Right renal cortex interstitium (tissue), 3 donors: Measurements from ENCODE around the gene GPC6. TPM values are rescaled to one million over a fixed set of nuclear protein-coding genes. Genes with fewer than 3 reads are reported as not detected.

Source experiments
- DNase-seq, 3 donors: peaks; one replicate each; pipeline ENCODE4 v3.0.0-alpha.2; 2013; ENCODE audit warnings: low read depth in 3 of 3, low spot score in 2 of 3
- polyA plus RNA-seq, 3 donors: library from polyadenylated mRNA; unstranded; fragments of 120-200 nt; gene quantifications; one replicate each; pipeline ENCODE4 v1.2.1, GENCODE V29; 2013; ENCODE audit not compliant: insufficient read length in 3 of 3

Gene GPC6
- polyA plus RNA-seq, 3 donors = 56.7 to 71.0 (median 65.8) TPM

DNA sequence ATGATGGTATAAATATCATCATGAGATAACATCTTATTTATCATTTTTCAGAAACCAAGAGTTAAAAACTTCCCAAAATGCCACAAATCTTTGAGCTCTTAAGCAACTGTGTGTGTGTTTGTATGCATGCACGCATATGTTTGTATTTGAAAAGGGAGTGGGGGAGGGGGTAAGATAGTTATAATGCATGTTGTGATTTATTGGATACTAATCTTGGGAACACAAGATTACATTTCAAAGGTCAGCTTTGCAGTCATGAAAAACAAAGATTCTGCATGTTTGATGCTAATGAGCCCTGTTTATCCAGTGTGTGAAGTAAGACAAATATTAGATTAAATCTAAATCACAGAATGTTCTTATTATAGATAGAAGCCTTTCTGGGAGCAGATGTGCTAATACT lies 897.0 kb downstream of the GPC6 start:
- DNase-seq = no peak

DNA sequence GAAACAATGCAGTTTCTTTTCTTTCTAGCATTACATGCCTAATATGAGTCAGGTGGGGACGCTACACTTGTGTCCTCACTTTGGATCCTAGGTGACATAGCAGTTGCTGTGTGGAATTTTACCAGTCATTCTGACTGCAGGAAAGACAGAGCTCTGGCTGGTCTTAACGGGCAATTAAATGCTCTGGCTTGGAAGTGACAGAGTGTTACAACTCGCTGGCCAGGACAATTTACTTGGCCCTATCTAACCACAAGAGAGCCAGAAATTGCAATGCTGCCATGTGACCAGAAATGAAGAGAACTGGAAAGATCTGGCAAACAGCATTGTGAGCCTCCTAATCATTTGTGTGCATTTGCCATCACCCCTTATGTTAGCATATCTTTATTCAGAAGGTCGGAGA lies 901.8 kb downstream of the GPC6 start:
- DNase-seq = no peak

DNA sequence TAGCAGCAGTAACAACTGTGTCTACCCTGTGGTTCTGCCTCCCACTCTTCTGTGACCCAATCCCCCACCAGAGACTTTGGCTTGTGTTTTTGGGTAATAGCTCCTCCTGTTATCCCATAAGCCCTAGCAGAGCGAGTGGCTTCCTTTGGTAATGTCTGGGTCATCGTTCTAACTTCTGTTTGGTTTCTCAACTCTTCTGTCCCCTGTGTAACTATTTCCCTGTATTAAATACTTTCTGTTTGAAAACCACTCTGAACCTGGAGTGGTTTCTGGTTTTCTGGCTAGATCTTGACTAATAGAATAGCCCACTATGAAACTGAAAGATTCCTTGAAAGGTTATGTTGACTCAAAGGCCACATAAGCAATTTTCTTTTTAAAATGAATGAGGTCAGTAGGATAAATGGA lies 902.9 kb downstream of the GPC6 start:
- no peak for DNase-seq

DNA sequence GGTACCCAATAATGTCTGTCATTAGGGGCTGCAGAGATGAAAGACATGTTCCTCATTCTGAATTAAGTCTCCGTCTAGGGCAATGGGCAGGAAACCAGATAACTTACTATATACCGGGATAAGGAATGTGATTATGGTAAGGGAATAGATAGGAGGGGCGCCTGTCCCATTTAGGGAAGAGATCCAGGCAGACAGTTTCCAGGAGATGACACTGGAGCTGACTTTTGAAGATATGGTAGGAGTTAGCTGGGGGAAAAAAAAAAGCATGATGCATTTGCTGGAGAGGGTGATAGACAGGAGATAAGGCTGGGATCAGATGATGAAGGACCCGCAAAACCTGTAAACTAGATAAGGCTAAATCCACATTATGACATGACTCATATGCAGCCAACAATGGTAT lies 912.2 kb downstream of the GPC6 start:
- DNase-seq = no peak

DNA sequence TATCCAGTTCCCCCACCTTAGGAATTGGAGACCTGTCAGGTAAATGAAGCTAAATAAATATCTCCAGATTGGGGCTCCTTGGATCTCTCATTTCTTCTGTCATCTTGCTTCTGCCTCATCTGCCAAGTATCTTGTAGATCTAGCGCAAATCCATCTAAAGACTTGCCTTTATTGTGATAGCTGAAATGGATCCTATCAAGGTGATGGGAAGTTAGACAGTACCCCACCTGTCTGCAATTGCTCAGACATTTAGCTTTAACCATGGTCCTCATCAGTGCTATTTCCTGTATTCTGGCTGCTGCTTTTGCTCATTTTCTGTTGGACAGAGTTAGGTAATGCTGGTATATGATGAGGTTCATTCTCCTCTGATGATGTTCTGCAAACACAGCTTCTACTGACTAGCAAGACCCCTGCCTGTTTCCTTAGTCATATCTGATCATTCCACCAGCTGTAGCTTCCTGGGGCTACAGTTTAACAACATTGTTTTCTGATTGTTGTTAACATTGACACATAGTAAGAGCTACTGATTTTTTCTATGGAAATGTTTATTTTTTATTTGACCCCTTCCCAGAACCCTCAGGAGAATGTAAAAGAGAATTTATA lies 912.9 kb downstream of the GPC6 start:
- DNase-seq = no peak

DNA sequence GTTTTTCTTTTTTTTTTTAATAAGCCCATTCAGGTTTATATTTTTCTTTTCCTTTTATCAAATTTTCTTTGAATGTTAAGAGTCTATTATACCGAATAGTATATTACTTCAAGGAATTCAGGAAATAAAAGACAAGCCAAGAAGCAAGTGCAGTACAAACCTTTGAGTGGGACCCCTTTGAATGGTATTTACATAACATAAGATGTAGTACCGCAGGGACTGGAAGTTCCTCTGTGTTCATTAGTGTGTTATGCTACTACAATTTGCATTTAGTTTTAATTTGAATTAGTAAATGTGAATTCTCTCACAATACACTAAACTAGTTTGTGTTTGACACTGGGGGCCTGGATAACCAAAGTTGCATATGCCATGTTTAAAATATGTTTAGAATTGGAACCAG lies 913.4 kb downstream of the GPC6 start:
- DNase-seq = no peak

DNA sequence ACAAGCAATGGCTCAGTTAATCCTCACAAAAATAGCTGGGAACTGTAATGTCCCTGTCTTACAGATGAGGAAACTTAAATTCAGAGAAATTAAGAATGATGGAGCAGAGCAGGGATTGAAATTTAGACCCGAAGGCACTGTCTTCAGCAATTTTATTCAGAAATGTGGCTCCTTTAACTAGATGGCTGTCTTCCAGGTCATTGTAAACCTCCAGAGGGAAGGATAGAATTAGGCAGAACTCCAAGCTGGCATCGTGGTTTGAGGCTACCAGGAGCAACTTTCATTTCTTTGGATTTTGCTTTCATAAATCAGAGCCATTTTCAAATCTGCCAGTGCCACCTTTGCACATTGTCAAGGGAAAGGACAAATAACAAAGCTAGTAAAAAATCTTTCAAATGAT lies 913.9 kb downstream of the GPC6 start:
- no peak for DNase-seq

DNA sequence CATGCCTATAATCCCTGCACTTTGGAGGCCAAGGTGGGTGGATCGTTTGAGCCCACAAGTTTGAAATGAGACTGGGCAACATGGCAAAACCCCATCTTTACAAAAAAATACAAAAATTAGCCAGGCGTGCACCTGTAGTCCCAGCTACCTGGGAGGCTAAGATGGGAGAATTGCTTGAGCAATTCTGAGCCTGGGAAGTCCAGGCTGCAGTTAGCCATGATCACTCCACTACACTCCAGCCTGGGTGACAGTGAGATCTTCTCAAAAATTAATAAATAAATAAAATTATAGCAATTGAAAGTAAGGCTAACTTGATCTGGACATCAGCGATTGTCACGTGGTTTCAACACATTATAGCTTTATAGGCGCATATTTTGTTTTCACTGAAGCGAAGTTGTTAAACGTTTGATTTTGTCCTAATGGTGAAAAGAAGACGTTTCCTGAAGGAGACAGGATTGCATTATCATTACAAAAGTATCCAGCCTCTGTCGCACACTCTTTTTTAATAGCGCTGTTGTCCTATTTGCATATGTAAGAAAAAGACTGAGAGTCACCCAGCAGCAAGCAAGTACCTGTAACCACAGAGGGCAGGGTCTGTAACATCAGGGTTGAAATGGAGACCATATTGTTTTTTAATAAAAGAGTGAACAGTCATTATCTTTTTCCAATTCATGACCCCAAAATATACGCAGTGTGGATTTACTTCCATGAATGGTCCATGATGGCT lies 917.2 kb downstream of the GPC6 start:
- DNase-seq = no peak

DNA sequence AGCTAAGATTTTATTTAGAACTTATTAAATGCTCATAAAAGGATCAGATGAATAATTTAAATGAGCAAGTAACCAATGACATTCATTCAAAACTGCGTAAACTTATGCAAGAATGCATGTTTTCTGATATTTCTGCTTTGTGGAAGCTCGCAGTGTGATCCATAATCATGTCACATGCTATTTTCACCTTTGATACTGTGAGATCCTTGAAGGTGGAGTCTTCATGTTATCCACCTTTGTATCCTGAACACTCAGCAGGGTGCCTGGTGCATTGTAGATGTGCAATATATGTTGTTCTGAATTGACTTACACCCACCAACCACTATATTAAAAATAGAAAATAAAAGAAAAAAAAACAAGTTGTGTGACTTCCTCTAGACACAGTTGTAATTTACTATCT lies 919.4 kb downstream of the GPC6 start:
- DNase-seq = no peak

DNA sequence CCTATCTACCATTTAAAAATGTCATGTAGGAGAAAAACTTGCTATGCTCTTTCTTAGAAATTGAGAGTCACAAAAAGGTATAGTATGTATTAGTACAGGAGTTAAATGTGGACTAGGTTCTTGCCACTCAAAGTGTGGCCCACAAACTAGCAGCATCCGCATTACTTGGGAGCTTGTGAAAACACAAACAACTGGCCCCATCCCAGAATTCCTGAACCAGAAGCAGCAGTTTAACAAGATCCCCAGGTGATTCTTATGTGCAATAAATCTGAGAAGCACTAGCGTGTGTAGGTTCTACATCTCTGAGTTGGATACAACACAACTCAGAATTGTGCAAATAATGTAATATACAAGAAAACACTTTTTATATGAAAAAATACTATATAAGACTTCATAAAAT lies 927.0 kb downstream of the GPC6 start:
- no peak for DNase-seq

DNA sequence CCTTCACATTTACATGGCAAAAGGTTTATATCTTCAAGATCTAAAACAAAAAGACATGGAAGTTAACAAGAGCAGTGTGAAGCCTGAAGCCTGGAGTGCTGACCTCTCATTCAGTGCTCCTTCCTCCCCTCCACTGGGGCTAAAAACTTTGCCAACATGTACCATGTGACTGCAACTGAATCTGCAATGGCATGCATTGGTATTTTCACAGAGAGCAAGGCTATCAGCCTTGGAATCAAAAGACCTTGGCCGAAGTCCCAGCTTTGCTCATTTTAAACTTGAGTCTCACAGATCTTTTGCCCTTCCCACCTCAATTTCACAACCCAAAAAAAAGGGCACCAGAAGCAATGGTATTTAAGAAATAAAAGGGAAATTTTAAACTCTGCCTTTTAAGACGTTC lies 927.8 kb downstream of the GPC6 start:
- DNase-seq = no peak

DNA sequence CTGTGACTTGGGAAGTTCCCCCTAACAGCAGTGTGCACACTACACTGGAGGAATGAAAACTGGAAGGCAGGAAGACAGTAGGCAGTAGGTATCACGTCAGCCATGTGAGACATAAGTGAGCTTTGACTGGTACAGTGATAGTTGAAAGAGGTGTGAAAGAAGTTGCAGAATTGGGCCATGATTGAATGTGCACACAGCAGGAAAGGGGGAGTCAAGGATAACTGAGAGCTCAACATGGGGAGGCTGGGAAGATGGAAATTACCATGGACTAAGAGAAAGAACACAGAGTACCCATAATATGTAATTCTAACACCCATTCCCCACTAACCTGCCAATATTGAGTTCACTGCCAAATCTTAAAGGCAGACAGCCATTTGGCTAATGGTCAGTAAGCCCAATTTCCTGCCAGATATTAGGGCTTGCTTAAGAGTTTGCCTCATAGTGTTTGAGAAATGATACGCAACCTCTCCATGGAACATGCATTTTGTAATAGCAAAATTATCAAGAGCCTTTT lies 931.2 kb downstream of the GPC6 start:
- no peak for DNase-seq

DNA sequence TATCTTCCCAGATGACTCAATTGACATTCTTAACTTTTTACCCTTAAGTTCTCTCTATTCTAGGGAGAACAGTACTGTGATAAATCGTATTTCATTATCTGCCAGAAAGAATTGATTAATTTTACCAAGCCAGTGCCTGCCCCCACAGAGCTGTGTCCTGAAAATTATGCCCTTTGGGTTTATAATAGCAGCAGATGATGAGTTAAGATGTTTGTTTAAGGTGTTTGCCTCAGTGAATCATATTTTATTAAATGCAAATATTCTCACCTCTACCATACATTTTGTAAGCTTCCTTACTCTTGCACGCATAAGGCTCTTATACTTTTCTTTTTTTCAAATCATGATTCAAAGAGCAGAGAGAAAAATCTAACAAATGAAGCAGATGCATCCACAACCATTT lies 934.3 kb downstream of the GPC6 start:
- no peak for DNase-seq

DNA sequence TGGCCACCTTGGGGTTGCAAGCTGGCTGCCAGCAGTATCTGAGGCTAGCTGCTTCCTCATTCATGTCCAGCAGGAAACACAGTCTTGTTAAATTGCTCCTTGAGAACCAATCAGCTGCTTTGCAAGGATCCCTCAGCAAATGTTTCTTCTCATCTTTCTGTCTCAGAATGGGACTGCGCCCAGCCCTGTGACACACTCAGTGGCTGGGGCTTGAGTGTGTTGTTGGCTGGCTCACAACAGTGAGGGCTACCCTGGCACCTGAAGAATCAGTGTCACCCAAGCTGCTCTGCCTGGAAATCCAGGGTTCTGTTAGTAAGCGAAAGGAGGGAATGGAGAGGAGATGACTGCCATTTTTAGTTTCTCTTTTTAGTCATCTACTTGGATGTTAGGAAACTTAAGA lies 935.7 kb downstream of the GPC6 start:
- no peak for DNase-seq

DNA sequence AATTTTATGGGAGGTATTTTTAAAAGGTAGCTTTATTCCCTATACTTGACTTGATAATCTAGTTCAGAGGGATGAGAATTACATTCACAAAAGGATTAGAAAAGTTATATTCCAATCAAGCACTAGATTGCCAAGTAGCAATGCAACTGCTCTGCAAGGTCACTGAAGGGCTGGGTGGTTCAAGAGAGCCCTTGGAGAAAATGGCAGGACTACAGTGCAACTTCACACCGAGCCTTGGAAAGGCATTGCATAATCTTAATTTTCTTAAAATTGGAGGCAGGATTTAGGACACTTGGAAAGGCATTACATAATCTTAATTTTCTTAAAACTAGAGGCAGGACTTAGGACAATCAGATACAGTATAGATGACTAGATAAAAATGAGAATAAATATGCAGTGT lies 936.9 kb downstream of the GPC6 start:
- DNase-seq = no peak

DNA sequence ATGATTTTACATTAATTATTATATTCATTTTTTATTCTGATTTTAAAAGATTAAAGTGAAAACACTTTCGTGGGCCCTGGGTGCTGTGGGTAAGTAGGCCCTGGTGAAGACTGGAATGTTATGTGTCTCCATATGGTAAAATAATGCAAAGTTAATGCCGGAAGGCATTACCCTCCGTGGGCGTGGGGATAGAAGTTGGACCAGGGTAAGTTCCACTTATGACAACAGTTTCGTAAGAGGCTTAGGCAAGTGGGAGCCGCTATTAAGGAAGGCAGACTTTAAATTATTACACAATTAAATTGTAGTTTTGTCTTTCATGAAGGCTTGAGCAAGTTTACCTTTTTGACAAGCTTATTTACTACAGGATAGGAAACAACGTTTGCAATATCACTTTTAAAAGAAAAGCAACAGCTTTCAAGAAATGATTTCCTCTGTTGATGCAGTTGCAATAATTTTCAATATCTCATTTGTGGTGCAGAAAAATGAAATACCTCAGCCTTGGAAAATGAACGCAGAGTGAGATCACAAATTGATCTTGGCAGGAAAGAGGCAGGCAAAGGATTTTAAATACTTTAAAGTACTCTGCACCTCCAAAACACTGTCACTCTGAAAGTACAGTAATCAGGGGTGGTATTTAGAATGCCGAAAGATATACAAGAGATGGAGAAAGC lies 942.3 kb downstream of the GPC6 start:
- DNase-seq = no peak

DNA sequence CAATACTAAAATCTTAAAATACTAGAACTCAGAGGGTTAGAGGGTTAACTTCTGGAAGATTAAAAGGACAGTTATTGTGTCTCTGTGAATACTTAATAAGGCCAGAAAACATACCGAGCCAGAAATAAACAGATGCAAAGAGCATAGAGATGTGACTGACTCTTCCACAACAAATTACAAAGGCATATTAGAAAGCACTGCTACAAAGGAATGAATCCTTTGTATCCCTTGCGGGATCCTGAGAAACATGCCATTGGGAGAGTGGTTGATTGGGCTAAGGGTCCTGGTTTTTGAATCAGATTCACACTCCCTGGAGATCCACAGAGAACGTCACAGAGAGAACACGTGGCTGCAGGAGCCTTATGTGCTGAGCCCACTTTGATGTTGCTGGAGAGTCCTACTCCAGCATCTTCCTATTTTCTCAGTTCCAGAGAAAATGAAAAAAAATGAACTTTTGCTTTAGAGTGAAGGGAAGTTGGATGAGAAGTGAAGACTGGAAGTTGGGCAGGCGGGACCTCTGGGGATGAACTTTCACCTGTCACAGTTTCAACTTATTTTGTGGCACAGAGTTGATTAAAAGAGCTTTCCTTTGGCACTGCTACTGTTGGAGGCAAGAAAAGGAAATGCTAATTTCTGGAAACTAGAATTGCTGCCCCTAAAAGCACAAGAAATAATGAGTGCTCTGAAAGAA lies 943.0 kb downstream of the GPC6 start:
- no peak for DNase-seq

DNA sequence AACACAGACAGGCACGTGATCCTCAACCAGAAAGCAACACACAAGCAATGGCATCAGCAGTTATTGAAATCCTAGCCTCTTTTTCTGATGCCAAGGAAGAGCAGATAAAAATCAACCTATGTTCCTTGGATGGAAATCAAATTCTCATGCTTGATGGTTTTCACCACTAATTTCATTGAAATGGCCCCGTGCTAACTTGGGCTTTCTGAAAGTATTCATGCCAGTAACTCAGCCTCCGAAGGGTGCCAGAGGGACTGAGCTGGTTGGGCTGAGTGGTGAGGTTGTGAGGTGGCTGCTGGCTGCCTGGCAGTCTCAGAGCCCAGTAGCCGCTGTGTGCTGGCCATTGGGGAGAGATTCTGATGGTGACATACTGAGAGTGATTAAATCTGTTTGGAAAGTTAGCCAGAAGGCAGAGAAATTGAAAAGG lies 943.6 kb downstream of the GPC6 start:
- DNase-seq = no peak

DNA sequence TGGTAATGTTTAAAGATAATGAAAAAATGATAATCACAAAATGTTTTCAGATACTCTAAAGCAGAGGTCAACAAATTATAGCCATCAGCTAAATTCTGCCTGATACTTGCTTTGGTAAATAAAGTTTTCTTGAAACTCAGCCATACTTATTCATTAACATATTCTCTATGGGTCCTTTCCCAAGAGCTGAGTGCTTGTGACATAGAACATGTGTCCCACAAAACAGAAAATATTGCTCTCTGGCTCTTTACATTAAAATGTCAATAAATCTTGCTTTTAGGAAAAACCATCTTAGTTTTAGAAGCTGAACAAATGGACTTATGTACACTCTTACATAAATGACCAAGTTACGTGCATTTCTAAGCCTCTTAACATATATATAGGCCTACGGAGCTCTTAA lies 945.8 kb downstream of the GPC6 start:
- no peak for DNase-seq

DNA sequence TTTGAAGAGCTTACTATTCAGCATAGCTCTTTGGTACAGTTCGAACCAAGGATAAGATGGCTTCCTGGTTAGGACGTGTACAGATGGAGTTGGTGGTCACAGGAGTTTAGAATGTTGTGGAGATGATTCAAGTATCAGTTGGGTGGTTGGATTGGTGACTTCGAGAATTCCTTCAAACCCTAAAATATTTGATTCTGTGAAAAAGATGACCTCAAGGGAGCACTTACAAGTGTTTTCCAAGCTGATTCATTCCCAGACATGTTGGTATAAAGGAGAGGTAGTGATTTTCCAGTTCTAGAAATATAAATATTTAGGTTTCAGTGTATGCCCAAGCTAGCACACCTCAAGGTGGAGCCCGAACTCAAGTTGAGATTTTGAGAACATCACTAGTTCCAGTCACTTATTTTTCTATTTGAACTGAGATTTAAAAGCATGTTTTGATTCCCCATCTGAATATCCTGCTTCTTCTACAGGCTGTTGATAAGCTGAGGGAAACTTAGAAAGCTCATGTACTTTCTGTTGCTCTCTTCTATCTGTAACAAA lies 946.8 kb downstream of the GPC6 start:
- no peak for DNase-seq

DNA sequence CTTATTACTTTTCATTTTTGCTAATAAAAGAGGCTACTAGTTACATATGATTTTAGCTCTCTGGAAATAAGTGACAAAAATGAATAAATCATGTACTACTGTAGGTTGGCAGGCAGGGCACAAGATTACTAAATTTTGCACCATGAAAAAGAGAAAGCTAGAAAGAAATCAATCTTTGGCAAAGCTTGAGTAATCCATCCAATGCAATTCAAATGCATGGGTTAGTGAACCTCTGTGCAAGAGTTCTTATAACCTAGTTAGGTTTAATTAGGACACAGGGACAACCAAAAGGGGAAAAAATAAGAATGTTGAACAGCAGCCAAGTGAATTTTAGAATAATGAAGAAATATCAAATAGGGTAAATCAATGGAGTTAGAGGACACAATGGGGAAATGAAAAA lies 947.4 kb downstream of the GPC6 start:
- no peak for DNase-seq
